HepG2 (cell line): ENCODE data around the gene CADM2.

Experiments
- ELK4 ChIP-seq: sonication (generic); formaldehyde crosslinking; IDR thresholded peaks from 2 replicates; pipeline ENCODE4 v1.9.0; 2021; ENCODE audit warnings: missing genetic modification reagents, borderline replicate concordance
- MAFK ChIP-seq, 2 experiments: IDR thresholded peaks in 1 of 2; conservative IDR thresholded peaks in 1 of 2; 2 replicates each; pipeline ENCODE4 v1.6.1; 2011; ENCODE audit warnings: improper control_type of control experiment in 2 of 2, low read length in 2 of 2
- RFX5 ChIP-seq: IDR thresholded peaks from 2 replicates; pipeline ENCODE4 v1.6.1; 2011; ENCODE audit warnings: low read depth, low read length, improper control_type of control experiment

GRCh38 chr3:85594676-85595075 is 635.9 kb downstream of the CADM2 start:
- TF ChIP-seq RFX5 (no peak), ELK4 (CRISPR knock-in tag) (no peak), MAFK (conservative IDR thresholded peaks at IDR 0.05 in 1 of 2, IDR thresholded peaks at IDR 0.05 in 1 of 2; ENCODE audit: low read length in 2 of 2) (no peak)
